H1 (cell line): Measurements from ENCODE around the gene HS2ST1. TPM values are rescaled to one million over a fixed set of nuclear protein-coding genes. Genes with fewer than 3 reads are reported as not detected.

ENCODE experiments used
- CTCF ChIA-PET: fragments of 300-600 bp; sonication (Branson Sonifier 250); formaldehyde crosslinking; loops from one replicate; lab custom pipeline; 2021; ENCODE audit not compliant: partially characterized antibody; lab: Charles Lee
- POLR2A ChIA-PET: fragments of 300-600 bp; sonication (Branson Sonifier 250); formaldehyde crosslinking; loops from one replicate; lab custom pipeline; 2021; ENCODE audit warnings: inconsistent platforms; ENCODE audit not compliant: partially characterized antibody; lab: Charles Lee
- DNase-seq, 2 experiments: peaks; one replicate each; pipeline versions ENCODE4 v3.0.0 to v3.0.0-alpha.2; 2010 to 2022; ENCODE audit warnings: low spot score in 2 of 2, low read depth in 1 of 2, mixed read lengths in 1 of 2
- FAIRE-seq: peaks from 2 replicates; lab custom pipeline; 2011; peaks lifted over from hg19 to GRCh38; lab: Jason Lieb, UNC
- H2AFZ ChIP-seq: 2 replicates; pipeline ENCODE4 v1.8.1; 2012; ENCODE audit warnings: low read length, inconsistent platforms
- H2AK5ac ChIP-seq: 2 replicates; pipeline ENCODE4 v1.6.1; 2013; ENCODE audit warnings: low read depth, low read length
- H2BK120ac ChIP-seq: replicated peaks from 2 replicates; pipeline ENCODE3; 2013; ENCODE audit warnings: low read depth, low read length, inconsistent platforms
- H2BK12ac ChIP-seq: 2 replicates; pipeline ENCODE4 v1.6.1; 2013; ENCODE audit warnings: low read depth, low read length
- H2BK15ac ChIP-seq: 2 replicates; pipeline ENCODE4 v1.6.1; 2013; ENCODE audit warnings: low read length
- H2BK20ac ChIP-seq: 2 replicates; pipeline ENCODE4 v1.6.1; 2013; ENCODE audit warnings: low read length
- H2BK5ac ChIP-seq: 2 replicates; pipeline ENCODE4 v1.6.1; 2013; ENCODE audit warnings: low read depth, low read length
- H3K14ac ChIP-seq: 2 replicates; pipeline ENCODE4 v1.6.1; 2013; ENCODE audit warnings: inconsistent platforms; ENCODE audit not compliant: insufficient read length
- H3K18ac ChIP-seq: 2 replicates; pipeline ENCODE4 v1.6.1; 2013; ENCODE audit warnings: low read length; ENCODE audit errors: extremely low read depth
- H3K23ac ChIP-seq: 2 replicates; pipeline ENCODE4 v1.6.1; 2013; ENCODE audit warnings: inconsistent platforms; ENCODE audit not compliant: insufficient read length
- H3K23me2 ChIP-seq: 2 replicates; pipeline ENCODE4 v1.6.1; 2013; ENCODE audit warnings: low read depth, low read length
- H3K27ac ChIP-seq: 2 replicates; pipeline ENCODE4 v1.6.1; 2011; ENCODE audit warnings: low read depth, low read length, inconsistent platforms
- H3K27me3 ChIP-seq, 4 experiments: replicated peaks in 1 of 4; 1 replicate in 1 of 4; 2 replicates in 3 of 4; pipeline versions ENCODE4 v1.6.1 to v1.8.1; 2011 to 2013; ENCODE audit warnings: low read length in 3 of 4, mild to moderate bottlenecking in 3 of 4, inconsistent platforms in 2 of 4, mixed read lengths in 2 of 4, moderate library complexity in 1 of 4; ENCODE audit not compliant: control insufficient read depth in 3 of 4, insufficient read depth in 3 of 4; ENCODE audit errors: extremely low read depth in 1 of 4
- H3K36me3 ChIP-seq, 4 experiments: 2 replicates each; pipeline versions ENCODE4 v1.6.1 to v1.8.1; 2011 to 2013; ENCODE audit warnings: mild to moderate bottlenecking in 4 of 4, low read length in 3 of 4, moderate library complexity in 2 of 4, control low read depth in 1 of 4, inconsistent platforms in 1 of 4; ENCODE audit not compliant: insufficient read depth in 4 of 4, control insufficient read depth in 2 of 4
- H3K4ac ChIP-seq: replicated peaks from 2 replicates; pipeline ENCODE3; 2013; ENCODE audit warnings: low read length, low read depth, mixed read lengths, inconsistent platforms; ENCODE audit not compliant: insufficient read length
- H3K4me1 ChIP-seq, 4 experiments: replicated peaks in 1 of 4; 1 replicate in 1 of 4; 2 replicates in 3 of 4; pipeline versions ENCODE4 v1.6.1 to v1.8.1; 2011 to 2013; ENCODE audit warnings: low read length in 3 of 4, inconsistent platforms in 2 of 4, mixed read lengths in 1 of 4; ENCODE audit not compliant: insufficient read depth in 4 of 4, control insufficient read depth in 3 of 4
- H3K4me2 ChIP-seq, 2 experiments: 2 replicates each; pipeline versions ENCODE4 v1.6.1 to v1.8.1; 2011 to 2013; ENCODE audit warnings: low read depth in 2 of 2, low read length in 2 of 2, control low read depth in 1 of 2, inconsistent platforms in 1 of 2, mild to moderate bottlenecking in 1 of 2; ENCODE audit not compliant: insufficient read depth in 1 of 2
- H3K4me3 ChIP-seq, 4 experiments: fragments of 200-600, 300-600 bp in 1 of 4; sonication (generic), shearing (Covaris generic), sonication (Bioruptor Twin) in 1 of 4; 2 replicates each; pipeline versions ENCODE4 v1.5.1 to v1.8.1; 2011 to 2016; ENCODE audit warnings: low read length in 4 of 4, low read depth in 3 of 4, control low read depth in 2 of 4, inconsistent platforms in 2 of 4, mild to moderate bottlenecking in 2 of 4, mixed read lengths in 1 of 4, moderate library complexity in 1 of 4; ENCODE audit not compliant: insufficient read depth in 2 of 4; ENCODE audit errors: extremely low read depth in 1 of 4
- H3K56ac ChIP-seq: replicated peaks from 2 replicates; pipeline ENCODE3; 2013; ENCODE audit warnings: low read depth, mild to moderate bottlenecking, mixed read lengths, low read length, inconsistent platforms; ENCODE audit not compliant: insufficient read length
- H3K79me1 ChIP-seq: 2 replicates; pipeline ENCODE4 v1.6.1; 2013; ENCODE audit warnings: low read depth, low read length, control low read depth
- H3K79me2 ChIP-seq, 2 experiments: 2 replicates each; pipeline versions ENCODE4 v1.6.1 to v1.8.1; 2012 to 2013; ENCODE audit warnings: low read length in 2 of 2, mild to moderate bottlenecking in 2 of 2, inconsistent platforms in 1 of 2; ENCODE audit not compliant: insufficient read depth in 2 of 2, control insufficient read depth in 1 of 2
- H3K9ac ChIP-seq, 4 experiments: replicated peaks in 1 of 4; 1 replicate in 1 of 4; 2 replicates in 3 of 4; pipeline versions ENCODE4 v1.6.1 to v1.8.1; 2011 to 2013; ENCODE audit warnings: low read depth in 3 of 4, low read length in 3 of 4, control low read depth in 2 of 4, mild to moderate bottlenecking in 2 of 4, moderate library complexity in 2 of 4, inconsistent platforms in 1 of 4; ENCODE audit errors: extremely low read depth in 1 of 4
- H3K9me3 ChIP-seq, 2 experiments: 2 replicates each; pipeline versions ENCODE4 v1.6.1 to v1.8.1; 2012 to 2013; ENCODE audit warnings: mild to moderate bottlenecking in 2 of 2, moderate library complexity in 2 of 2, control low read depth in 1 of 2, inconsistent platforms in 1 of 2, low read depth in 1 of 2, low read length in 1 of 2, mixed read lengths in 1 of 2; ENCODE audit not compliant: insufficient read depth in 2 of 2
- H4K20me1 ChIP-seq, 2 experiments: replicated peaks in 1 of 2; 2 replicates each; pipeline versions ENCODE3 to v1.8.1; 2011 to 2013; ENCODE audit warnings: inconsistent platforms in 2 of 2, low read length in 2 of 2, mild to moderate bottlenecking in 1 of 2; ENCODE audit not compliant: insufficient read depth in 2 of 2, control insufficient read depth in 1 of 2
- H4K5ac ChIP-seq: 2 replicates; pipeline ENCODE4 v1.6.1; 2013; ENCODE audit warnings: low read length, low read depth, mixed read lengths, inconsistent platforms; ENCODE audit not compliant: insufficient read length
- H4K8ac ChIP-seq: 2 replicates; pipeline ENCODE4 v1.8.0; 2013; ENCODE audit warnings: mild to moderate bottlenecking, moderate library complexity, low read length, inconsistent platforms; ENCODE audit not compliant: insufficient read depth; ENCODE audit errors: extremely low read depth
- H4K91ac ChIP-seq: replicated peaks from 2 replicates; pipeline ENCODE3; 2013; ENCODE audit warnings: low read length, mixed read lengths, inconsistent platforms; ENCODE audit not compliant: insufficient read length
- CBX5 ChIP-seq: fragments of 300-800, 300-1000 bp; sonication (generic); IDR thresholded peaks from 2 replicates; pipeline ENCODE4 v1.7.1; 2016; ENCODE audit warnings: antibody characterized with exemption, low read length, low read depth
- CBX8 ChIP-seq: fragments of 300-800, 300-1000 bp; sonication (generic); IDR thresholded peaks from 2 replicates; pipeline ENCODE4 v1.7.1; 2016; ENCODE audit warnings: low read depth, low read length, borderline replicate concordance
- EZH2 ChIP-seq: fragments of 200-600 bp; sonication (generic); IDR thresholded peaks from 2 replicates; pipeline ENCODE4 v1.7.1; 2012; ENCODE audit warnings: low read depth, mild to moderate bottlenecking, moderate library complexity, low read length, inconsistent platforms; ENCODE audit not compliant: severe bottlenecking
- JUND ChIP-seq: IDR thresholded peaks from 2 replicates; pipeline ENCODE4 v1.6.1; 2011; ENCODE audit warnings: mild to moderate bottlenecking, improper control_type of control experiment, low read length
- KDM1A ChIP-seq: fragments of 200-600, 300-600 bp; sonication (generic); IDR thresholded peaks from 2 replicates; pipeline ENCODE4 v1.7.1; 2016; ENCODE audit warnings: mild to moderate bottlenecking, low read length, borderline replicate concordance
- MAFK ChIP-seq: IDR thresholded peaks from 2 replicates; pipeline ENCODE4 v1.6.1; 2012; ENCODE audit warnings: low read depth, mild to moderate bottlenecking, improper control_type of control experiment, low read length
- POLR2AphosphoS5 ChIP-seq: IDR thresholded peaks from 2 replicates; pipeline ENCODE4 v1.6.1; 2011; ENCODE audit warnings: low read depth, low read length
- RAD21 ChIP-seq, 2 experiments: IDR thresholded peaks in 1 of 2; conservative IDR thresholded peaks in 1 of 2; 2 replicates each; pipeline ENCODE4 v1.6.1; 2011; ENCODE audit warnings: low read depth in 2 of 2, low read length in 2 of 2, improper control_type of control experiment in 1 of 2, inconsistent platforms in 1 of 2, mild to moderate bottlenecking in 1 of 2, moderate library complexity in 1 of 2
- RNF2 ChIP-seq: fragments of 200-900, 300-1000 bp; sonication (generic); IDR thresholded peaks from 2 replicates; pipeline ENCODE4 v1.7.1; 2016; ENCODE audit warnings: borderline replicate concordance, low read depth, mild to moderate bottlenecking, antibody characterized with exemption, low read length; ENCODE audit not compliant: poor library complexity, severe bottlenecking; ENCODE audit errors: missing control alignments
- RXRA ChIP-seq: IDR thresholded peaks from 2 replicates; pipeline ENCODE4 v1.6.1; 2011; ENCODE audit warnings: low read depth, mild to moderate bottlenecking, low read length, moderate library complexity; ENCODE audit not compliant: insufficient read depth
- SP4 ChIP-seq: IDR thresholded peaks from 2 replicates; pipeline ENCODE4 v1.6.1; 2012; ENCODE audit warnings: low read length, inconsistent platforms
- TAF1 ChIP-seq: IDR thresholded peaks from 2 replicates; pipeline ENCODE4 v1.6.1; 2011; ENCODE audit warnings: mild to moderate bottlenecking, low read depth, low read length
- WGBS, 2 experiments: shearing (Covaris generic) in 1 of 2; methylation state at CpG; one replicate each; pipeline versions ENCODE4 v1.1.6 to v1.1.7; 2013 to 2015; ENCODE audit warnings: low lambda C conversion rate in 2 of 2, mixed read lengths in 2 of 2, inconsistent platforms in 1 of 2, low coverage in 1 of 2, missing lambda C conversion rate in 1 of 2; ENCODE audit not compliant: insufficient replicate concordance in 2 of 2, insufficient coverage in 1 of 2, insufficient read length in 1 of 2; ENCODE audit errors: extremely low coverage in 1 of 2, missing lambda C conversion rate in 1 of 2; 5-methylcytosine and 5-hydroxymethylcytosine counted together
- polyA plus RNA-seq, 7 experiments: library from polyadenylated mRNA; depleted of rRNA in 3 of 7; stranded (reverse) in 5 of 7; unstranded in 2 of 7; fragments of >200 nt in 5 of 7; fragments of 200-250 nt in 2 of 7; gene quantifications; 1 replicate in 5 of 7; 2 replicates in 1 of 7; 4 replicates in 1 of 7; pipeline versions ENCODE4 v1.2.1 to v1.2.3, GENCODE V29; 2011 to 2013; ENCODE audit warnings: missing spikeins in 2 of 7, mixed read lengths in 2 of 7
- total RNA-seq: library from RNA; stranded (reverse); fragmentation: NEBNext Ultra II Directional; extraction: Animal tissue kit (Norgen Biotek cat#: 25700); gene quantifications from 2 replicates; pipeline ENCODE4 v1.2.1, GENCODE V29; 2021
- TF ChIP-seq, protein P1 (sequence below): IDR thresholded peaks from 2 replicates; pipeline ENCODE4 v1.6.1; 2012; ENCODE audit warnings: inconsistent platforms

Gene HS2ST1
- total and polyA plus RNA-seq, 2 of the 8 experiments (the other 6 are each of a cell fraction or from before 2014, with no cell fraction given) = 5.2 to 28.3 TPM

DNA sequence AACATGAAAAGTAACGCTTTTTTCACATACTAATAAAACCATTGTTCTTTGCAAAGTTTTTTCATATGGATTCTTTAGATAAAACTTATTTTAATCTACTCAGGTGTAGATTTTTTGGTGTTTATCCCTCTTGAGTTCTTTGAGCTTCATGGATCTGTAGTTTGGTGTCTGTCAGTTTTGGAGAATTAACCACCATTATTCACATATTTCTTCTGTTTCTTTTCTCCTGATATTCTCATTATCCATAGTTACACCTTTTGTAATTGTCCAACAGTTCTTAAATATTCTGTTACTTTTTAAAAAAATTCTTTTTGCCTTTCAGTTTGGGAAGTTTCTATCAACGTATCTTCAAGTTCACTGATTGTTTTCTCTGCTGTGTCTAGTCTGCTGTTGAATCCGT lies 18.6 kb downstream of the HS2ST1 start:
- Histone ChIP-seq H4K20me1 (no peaks in the 10 kb centered on the region), H3K27me3 (no peaks in the 10 kb centered on the region), H2BK20ac (no peak overlapping the region), H3K9me3 (no peaks in the 10 kb centered on the region), H3K4me2 (peak overlapping the region in 1 of 2 experiments; percentile 55; a peak in 1 of 4 replicates), H3K79me2 (peaks cover 0 to 94% of the 10 kb centered on the region in 2 experiments; a peak in 2 of 4 replicates), H2AK5ac (no peak overlapping the region), H3K4me1 (peaks cover 1 to 10% (median 7%) of the 10 kb centered on the region in 4 experiments; a peak in 4 of 7 replicates), H2BK12ac (no peak overlapping the region; the same call in 1 of the 2 replicates), H3K9ac (no peak overlapping the region), H3K18ac (no peak overlapping the region), H3K4ac (no peak overlapping the region), H4K8ac (no peak overlapping the region), H3K14ac (no peak overlapping the region), H2BK5ac (no peak overlapping the region), H3K79me1 (no peaks in the 10 kb centered on the region), H3K36me3 (no peaks in the 10 kb centered on the region), H3K23ac (no peak overlapping the region), H4K5ac (no peak overlapping the region), H3K27ac (no peak overlapping the region), H2AFZ (no peak overlapping the region), H4K91ac (no peak overlapping the region), H3K56ac (no peak overlapping the region), H2BK15ac (no peak overlapping the region), H2BK120ac (no peak overlapping the region), H3K4me3 (peak overlapping the region in 1 of 4 experiments; percentile 38; a peak in 1 of 8 replicates), H3K23me2 (no peaks in the 10 kb centered on the region)
- no peak for DNase-seq
- WGBS, 2 experiments = 90% methylated on average over 3 of the region's 3 CpGs; no CpG with 5 or more reads in 1 of the 2 experiments
- ChIA-PET POLR2A (interaction anchor here (1.5 to 7.5 kb wide), 2 partner anchors 19 to 119 kb away, joined by 3 to 49 read pairs; partner anchors contain the start of genes HS2ST1 and SELENOF), CTCF (interaction anchor here (0.5 kb wide), 1 partner anchor 23 kb away, joined by 3 read pairs; no protein-coding TSS in a partner anchor)
- no peak for FAIRE-seq
- TF ChIP-seq SP4 (no peak), POLR2AphosphoS5 (no peak), RNF2 (no peak), RAD21 (IDR thresholded peaks at IDR 0.05 in 1 of 2, conservative IDR thresholded peaks at IDR 0.05 in 1 of 2; ENCODE audit: low read depth in 2 of 2, low read length in 2 of 2) (no peak), EZH2 (no peak), JUND (no peak), TAF1 (no peak), MAFK (no peak), KDM1A (no peak), CBX5 (no peak), CBX8 (no peak), RXRA (no peak)
- TF ChIP-seq, protein P1, sequence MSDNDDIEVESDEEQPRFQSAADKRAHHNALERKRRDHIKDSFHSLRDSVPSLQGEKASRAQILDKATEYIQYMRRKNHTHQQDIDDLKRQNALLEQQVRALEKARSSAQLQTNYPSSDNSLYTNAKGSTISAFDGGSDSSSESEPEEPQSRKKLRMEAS = no peak
